HG02938 (cell line): ENCODE data around the gene CD3E.
A peak's percentile ranks its signal among the peaks of the same experiment; 100 is the strongest.

Experiments used
- ATAC-seq: cut with Tn5 transposase; IDR thresholded peaks from one replicate; pipeline ENCODE4 v1.9.1; 2021; ENCODE audit warnings: mild to moderate bottlenecking, moderate library complexity; ENCODE audit not compliant: unreplicated experiment

Gene CD3E

DNA sequence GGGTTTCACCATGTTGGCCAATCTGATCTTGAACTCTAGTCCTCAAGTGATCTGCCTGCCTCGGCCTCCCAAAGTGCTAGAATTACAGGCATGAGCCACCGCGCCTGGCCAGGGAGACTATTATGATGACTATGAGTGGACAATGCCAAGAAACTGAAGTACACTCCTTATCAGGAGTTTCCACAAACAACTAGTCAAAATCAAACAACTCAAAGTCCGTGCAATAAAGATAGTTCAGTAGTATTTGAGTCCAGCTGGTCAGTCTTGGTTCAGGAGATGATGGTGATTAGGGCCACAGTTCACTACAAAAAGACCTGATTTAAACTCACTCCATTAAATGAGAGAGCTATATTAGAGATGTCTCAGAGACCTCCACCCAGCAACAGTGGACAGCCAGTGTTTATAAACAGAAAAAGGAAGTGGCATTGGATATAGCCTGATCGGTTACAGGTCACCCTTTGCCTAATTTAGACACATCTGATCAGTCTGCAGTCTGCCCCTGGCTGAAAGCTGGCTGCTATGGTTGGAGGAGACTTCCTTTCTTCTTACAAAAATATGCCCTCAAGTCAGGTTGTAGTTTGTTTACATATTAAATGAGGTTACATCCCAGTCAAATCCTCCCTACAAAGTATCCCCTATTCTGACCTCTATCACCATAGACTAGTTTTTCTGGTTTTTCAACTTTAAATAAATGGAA, 17.0 kb downstream of the CD3E start:
- no peak for ATAC-seq

DNA sequence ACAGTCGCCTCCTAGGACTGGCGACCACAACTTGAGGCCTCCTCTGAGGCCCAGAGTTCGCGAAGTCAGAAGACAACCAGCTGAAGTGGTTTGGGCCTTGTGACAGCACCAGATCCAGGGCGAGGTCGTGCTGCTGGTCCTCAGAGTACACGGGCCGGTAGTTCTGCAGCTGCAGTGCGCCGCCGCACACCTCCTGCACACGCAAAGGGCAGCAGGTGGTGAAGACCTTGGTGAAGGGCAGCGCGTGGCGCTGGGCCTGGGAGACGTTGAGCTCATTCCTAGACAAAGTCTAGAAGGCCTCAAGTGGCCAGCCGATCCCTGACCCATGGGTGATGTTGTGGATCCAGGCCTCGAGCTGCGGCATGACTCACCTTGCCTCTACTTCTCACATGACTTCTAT, 18.2 kb downstream of the CD3E start:
- no peak for ATAC-seq

DNA sequence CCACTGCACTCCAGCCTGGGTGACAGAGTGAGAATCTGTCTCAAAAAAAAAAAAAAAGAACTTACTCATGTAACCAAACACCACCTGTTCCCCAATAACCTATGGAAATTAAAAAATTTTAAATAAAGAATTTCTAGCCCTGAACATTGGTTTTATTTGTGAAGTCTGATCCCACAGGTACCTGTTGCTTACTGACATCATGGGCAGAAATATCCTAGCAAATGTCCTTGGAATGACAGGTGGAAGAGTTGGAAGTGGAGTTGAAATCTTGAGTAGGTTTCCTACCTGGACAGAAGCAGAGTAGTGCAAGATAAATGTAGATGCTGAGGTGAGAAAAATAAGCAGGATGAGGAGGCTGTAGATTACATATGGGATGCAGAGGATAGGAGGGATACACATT, 20.8 kb downstream of the CD3E start:
- no peak for ATAC-seq

DNA sequence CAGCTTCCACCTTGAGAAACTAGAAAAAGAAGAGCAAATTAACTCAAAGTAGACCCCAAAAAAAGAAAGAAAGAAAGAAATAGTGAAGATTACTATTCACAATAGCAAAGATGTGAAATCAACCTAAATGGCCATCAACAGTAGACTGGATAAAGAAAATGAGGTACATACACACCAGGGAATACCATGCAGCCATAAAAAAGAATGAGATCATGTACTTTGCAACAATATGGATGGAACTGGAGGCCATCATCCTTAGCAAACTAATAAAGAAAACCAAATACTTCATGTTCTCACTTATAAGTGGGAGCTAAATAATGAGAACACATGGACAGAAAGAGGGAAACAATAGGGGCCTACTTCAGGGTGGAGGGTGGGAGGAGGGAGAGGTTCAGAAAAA, 24.2 kb downstream of the CD3E start:
- ATAC-seq = no peak

DNA sequence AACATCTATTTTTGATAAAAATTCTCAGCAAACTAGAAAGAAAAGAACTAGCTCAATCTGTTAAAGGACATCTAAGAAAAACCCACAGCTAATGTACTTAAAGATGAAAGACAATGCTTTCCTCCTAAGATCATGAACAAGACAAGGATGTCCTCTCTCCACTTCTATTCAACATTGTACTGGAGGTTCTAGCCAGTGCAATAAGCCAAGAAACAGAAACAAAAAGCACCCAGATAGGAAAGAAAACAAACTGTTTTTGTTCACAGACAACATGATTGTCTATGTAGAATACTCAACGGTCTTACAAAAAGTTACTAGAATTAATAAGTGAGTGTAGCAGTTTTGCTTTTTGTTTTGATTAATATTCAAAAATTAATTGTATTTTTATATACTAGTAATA, 30.2 kb downstream of the CD3E start:
- ATAC-seq = no peak

GRCh38 chr11:118338637-118339061, 34.1 kb downstream of the CD3E start:
- no peak for ATAC-seq

- no peak for ATAC-seq
These were observed 34.9 kb downstream of the CD3E start for GRCh38 chr11:118339281-118339961.

DNA sequence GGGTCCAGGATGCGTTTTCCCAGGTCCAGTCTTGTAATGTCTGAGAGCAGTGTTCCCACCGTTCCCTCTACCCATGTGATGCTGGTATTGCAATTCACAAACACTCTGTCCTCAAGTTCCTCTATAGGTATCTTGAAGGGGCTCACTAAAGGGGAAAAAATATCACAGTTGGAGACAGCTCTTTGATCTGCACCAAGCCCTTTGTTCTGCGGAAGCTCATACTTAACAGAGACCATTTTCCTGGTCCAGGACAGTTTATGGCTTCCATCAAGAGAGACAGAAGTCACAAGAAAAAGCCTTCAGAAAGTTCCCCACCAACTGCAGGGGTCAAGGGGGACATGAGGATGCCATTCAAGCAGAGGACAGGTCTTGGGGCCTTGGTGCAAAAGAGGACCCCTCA, 35.9 kb downstream of the CD3E start:
- no peak for ATAC-seq

GRCh38 chr11:118341261-118341660, 36.7 kb downstream of the CD3E start:
- no peak for ATAC-seq

DNA sequence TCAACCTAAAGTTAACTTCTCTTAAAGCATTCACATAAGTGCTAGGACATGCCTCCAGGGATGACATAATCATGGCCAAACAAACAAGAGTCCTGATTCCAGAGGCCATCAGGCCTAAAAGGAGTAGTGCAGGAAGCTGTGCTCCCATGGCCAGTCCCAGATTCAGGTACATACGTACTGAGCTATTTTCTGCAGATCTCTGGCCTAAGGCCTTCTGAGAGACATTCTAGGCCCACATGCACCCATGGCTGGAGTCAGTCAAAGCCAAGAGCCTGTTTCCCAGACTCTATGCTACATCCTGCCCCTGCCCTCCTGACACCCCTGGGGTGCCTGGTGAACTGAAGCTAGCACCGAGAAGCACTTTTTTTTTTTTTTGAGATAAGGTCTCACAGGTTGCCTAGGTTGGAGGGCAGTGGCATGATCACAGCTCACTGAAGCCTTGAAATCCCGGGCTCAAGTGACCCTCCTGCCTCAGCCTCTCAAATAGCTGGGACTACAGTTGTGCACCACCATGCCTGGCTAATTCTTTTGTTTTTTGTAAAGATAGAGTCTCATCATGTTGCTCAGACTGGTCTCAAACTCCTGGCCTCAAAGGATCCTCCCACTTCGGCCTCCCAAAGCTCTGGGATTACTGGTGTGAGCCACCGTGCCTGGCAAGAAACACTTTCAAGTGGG, 37.4 kb downstream of the CD3E start:
- ATAC-seq = no peak

GRCh38 chr11:118342503-118343161, 38.1 kb downstream of the CD3E start, which contains the start of gene CD3D:
CD3D (minus strand) TSS chr11:118342705; CDS start chr11:118342607, 98 bp downstream.
- ATAC-seq = no peak

GRCh38 chr11:118343248-118343647, 38.7 kb downstream of the CD3E start:
- ATAC-seq = no peak

- no peak for ATAC-seq
These were observed 39.5 kb downstream of the CD3E start, which contains the start of gene CD3G for GRCh38 chr11:118343981-118344515. CD3G (plus strand) TSS chr11:118344344; CDS start chr11:118344424, 80 bp downstream.

GRCh38 chr11:118349475-118349874, 44.9 kb downstream of the CD3E start:
- no peak for ATAC-seq

DNA sequence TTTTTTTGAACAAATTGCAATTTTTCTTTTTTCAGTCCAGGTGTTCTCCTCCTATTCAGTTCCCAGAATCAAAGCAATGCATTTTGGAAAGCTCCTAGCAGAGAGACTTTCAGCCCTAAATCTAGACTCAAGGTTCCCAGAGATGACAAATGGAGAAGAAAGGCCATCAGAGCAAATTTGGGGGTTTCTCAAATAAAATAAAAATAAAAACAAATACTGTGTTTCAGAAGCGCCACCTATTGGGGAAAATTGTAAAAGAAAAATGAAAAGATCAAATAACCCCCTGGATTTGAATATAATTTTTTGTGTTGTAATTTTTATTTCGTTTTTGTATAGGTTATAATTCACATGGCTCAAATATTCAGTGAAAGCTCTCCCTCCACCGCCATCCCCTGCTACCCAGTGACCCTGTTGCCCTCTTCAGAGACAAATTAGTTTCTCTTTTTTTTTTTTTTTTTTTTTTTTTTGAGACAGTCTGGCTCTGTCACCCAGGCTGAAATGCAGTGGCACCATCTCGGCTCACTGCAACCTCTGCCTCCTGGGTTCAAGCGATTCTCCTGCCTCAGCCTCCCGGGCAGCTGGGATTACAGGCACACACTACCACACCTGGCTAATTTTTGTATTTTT, 48.7 kb downstream of the CD3E start:
- ATAC-seq = no peak

GRCh38 chr11:118358071-118358470, 53.5 kb downstream of the CD3E start:
- ATAC-seq = no peak

DNA sequence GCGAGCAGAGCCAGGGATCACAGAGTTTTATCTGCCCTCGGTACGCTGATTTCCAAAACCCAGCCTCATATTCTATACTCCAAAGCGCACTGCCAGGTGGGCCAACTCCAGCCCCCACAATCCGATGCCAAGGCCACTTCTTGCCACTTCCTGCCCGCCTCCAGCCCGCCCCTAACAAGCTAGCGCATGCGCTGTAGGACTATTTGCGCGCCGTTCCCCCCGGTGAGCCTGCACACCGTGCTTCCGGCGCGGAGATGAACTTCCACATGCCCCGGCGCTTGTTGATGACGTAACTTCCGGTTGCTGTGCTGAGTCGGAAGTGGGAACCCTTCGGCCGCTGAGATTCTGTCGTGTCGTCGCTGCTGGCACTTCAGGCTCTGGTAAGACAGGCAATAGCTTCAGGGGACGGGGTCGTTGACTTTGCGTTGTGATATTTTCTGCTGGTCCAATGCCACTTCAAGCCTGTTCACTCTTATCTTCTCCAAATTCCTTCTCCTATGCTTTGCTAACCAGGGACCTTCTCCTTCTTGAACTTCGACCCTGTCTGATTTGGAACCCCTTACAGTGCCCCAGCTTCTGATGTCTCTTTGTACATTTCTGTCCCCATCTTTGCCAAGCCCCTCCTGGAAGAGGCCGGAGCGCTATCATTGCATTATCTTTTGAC, 54.9 kb downstream of the CD3E start, which contains the start of gene UBE4A:
Gene UBE4A (plus strand): TSS at position 306 of the 664 bp plus-strand sequence. CDS start 5,481 bp downstream, outside the sequence.
- peak; percentile 80 for ATAC-seq

DNA sequence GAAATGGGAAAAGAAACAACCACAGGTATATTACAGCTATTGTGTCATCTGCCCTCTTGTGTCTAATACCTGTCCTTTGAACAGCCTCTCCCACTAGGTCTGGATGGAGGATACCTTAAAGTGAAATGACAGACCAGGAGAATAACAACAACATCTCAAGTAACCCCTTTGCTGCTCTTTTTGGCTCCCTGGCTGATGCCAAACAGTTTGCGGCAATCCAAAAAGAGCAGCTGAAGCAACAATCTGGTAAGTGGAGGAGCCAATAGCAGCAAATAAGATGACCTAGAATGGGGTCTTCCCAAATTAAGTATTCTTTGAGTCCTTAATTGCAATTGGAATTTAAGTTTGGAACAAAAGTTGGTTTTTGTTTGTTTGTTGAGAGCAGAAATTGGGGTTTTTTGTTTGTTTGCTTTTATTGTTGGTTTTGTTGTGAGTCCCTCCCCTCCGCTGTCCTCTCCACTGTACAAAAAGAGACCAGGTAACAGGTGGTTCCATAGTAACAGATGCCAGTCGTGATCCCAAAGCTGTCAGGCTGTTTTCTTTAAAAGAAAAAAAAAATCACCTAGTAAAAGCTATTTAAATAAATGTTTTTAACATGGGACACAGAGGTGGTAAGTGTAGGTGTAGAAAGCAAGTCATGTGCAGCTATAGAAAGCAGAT, 60.6 kb downstream of the CD3E start:
- no peak for ATAC-seq
